HG03135 (cell line): ENCODE results near the gene TSPAN32.
"Not testable (repeated sequence)": the region's sequence is repeated elsewhere in the genome, so short reads cannot be mapped to it uniquely, and the experiment has no call there.

Source experiments
- ATAC-seq: cut with Tn5 transposase; IDR thresholded peaks from one replicate; pipeline ENCODE4 v1.9.1; 2021; ENCODE audit warnings: mild to moderate bottlenecking, moderate library complexity; ENCODE audit not compliant: unreplicated experiment

Gene TSPAN32

GRCh38 chr11:2362414-2362813, 60.6 kb downstream of the TSPAN32 start:
- no peak for ATAC-seq

DNA sequence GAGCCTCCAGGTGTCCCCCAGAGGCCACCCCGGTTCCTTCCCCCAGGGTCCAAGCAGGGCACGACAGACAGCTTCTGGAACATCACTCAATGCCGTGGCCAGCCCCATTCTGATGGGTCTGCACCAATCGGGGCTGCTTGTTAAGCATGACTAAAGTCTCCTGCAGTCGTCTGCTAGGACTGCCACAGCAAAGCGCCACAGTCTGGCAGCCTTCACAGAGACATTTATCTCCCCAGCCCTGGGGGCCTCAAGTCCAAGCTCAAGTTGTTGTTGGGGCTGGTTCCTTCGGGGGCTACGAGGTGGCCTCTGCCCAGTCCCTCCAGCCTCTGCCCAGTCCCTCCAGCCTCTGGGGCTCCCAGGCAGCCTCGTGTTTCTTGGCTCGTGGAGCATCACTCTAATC, 61.3 kb downstream of the TSPAN32 start:
- no peak for ATAC-seq

DNA sequence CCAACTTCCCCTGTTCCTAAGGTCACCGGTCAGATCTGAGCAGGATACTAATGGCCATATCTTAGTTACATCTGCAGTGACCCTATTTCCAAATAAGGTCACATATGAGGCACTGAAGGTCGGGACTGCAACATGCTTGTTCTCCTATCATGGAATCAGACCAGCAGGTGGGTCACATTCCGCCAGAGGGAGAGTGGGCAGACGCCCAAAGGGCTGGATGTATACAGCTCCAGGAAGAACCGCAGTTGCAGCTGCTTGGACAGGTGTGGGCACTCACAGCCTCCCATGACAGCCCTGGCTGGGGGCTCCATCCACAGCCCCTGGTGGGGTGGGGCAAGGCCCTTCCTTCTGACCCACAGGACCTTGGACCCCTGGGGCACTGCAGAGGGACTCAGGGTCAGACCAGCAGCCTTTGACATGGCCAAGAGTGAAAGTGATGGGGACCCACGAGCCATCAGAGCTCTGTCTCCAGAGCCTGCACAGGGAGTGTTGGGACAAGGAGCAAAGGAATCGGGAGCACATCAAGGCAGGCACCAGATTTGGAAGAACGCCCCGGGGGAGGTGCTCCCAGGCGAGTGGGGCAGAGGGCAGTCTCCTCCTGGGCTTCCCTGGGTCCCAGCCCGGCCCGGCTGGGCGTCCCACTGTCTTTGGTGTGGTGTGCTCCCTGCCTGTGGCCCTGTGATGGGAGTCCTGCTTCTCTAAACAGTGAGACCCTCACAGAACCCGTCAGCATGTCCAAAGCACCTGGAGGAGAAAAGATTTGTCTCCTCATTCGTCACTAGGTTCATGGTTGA, 62.0 kb downstream of the TSPAN32 start:
- no peak for ATAC-seq

DNA sequence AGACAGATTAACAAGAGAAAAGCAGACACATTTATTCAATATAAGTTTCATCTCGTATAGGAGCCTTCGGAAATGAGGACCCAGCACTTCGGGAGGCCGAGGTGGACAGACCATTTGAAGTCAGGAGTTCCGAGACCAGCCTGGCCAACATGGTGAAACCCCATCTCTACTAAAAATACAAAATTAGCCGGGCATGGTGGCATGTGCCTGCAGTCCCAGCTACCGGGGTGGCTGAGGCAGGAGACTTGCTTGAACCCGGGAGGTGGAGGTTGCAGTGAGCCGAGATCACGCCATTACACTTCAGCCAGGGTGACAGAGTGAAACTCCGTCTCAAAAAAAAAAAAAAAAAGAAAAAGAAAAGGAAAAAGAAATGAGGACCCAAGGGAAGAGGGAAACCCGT, 62.6 kb downstream of the TSPAN32 start:
- not testable (repeated sequence) for ATAC-seq

DNA sequence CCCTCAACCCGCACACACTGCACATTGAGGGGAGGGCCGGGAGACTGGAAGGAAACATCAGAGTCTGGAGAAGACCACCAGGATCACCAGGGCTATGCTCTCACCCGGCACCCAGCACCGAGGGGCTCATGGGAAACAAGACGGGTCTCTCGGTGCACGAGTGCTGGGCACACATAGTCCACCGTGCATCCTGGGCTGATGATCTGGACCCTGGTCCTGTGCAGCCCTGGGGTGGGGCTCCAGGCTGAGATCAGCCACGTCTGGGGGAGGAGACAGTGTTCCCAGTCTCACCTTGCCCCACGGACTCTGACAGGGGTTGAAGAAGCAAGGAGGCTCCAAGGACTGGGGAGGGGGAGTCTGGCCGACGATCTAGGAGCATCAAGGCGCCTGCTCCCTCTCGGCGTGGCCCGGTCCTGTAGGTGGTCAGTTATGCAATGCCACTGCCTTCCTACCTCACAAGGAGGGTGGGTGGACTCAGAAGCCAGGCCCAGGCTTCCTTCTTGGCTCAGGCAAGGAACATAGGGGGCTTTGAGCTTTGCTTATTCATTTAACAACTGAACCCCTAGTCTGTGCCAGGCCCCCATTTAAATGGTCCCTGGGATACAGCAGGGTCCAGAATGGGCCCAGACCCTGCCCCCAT, 63.9 kb downstream of the TSPAN32 start:
- no peak for ATAC-seq

DNA sequence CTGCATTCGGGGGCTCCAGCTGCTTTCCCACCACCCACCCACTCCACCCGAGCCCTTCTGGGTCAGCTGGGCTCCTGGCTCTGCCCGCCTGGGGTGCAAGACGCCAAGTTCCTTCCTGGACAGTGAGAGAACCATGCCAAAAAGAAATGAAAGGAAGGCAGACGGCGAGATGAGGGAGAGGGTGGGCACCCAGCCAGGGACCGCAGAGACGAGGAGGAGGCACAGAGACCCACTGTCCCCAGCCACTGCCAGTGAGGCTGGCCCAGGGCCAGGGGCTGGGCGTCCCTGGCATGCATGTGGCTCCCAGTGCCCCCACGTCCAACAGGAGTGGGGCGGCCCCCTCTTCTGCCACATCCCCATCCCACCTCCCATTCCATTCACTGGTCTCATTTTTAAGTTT, 64.5 kb downstream of the TSPAN32 start:
- ATAC-seq = no peak

- no peak for ATAC-seq
These were observed 64.9 kb downstream of the TSPAN32 start for GRCh38 chr11:2366733-2367132.

- no peak for ATAC-seq
These were observed 65.7 kb downstream of the TSPAN32 start for GRCh38 chr11:2367266-2368160.
